GM10248 (cell line): ENCODE results near the gene KDM4C.

Source experiments
- CTCF ChIA-PET: fragments of 300-600 bp; sonication (Branson Sonifier 250); formaldehyde crosslinking; extraction: SDS; loops from one replicate; lab custom pipeline; 2021; ENCODE audit warnings: antibody characterized with exemption; lab: Yijun Ruan, JAX
- POLR2A ChIA-PET: fragments of 350-650 bp; sonication (Branson Sonifier 250); formaldehyde crosslinking; extraction: SDS; loops from one replicate; lab custom pipeline; 2020; ENCODE audit warnings: antibody characterized with exemption; lab: Yijun Ruan, JAX
- DNase-seq: peaks from one replicate; pipeline ENCODE4 v3.0.0; 2012; ENCODE audit errors: extremely low spot score
- CTCF ChIP-seq: IDR thresholded peaks from 2 replicates; pipeline ENCODE4 v1.5.1; 2012; ENCODE audit warnings: mild to moderate bottlenecking, low read depth; ENCODE audit errors: extremely low read depth, missing control alignments, control extremely low read depth

KDM4C gene

GRCh38 chr9:6715755-6716643 lies 41.8 kb upstream of the KDM4C start:
- peak; percentile 82 for DNase-seq
- POLR2A ChIA-PET, result interaction anchor here (0.5 to 2.2 kb wide), 9 partner anchors 24 to 304 kb away, joined by 3 to 12 read pairs (median 4); partner anchors contain the start of genes KDM4C and UHRF2

GRCh38 chr9:6716766-6717165 lies 41.0 kb upstream of the KDM4C start:
- DNase-seq, result no peak
- ChIA-PET CTCF (interaction anchor here (1.1 to 2.1 kb wide), 2 partner anchors 24 to 49 kb away, joined by 4 to 6 read pairs; no protein-coding TSS in a partner anchor), POLR2A (interaction anchor here (1.5 to 2.2 kb wide), 2 partner anchors 34 to 40 kb away, joined by 8 to 12 read pairs; partner anchors contain the start of gene KDM4C)
- no peak for TF ChIP-seq CTCF

More at GRCh38 chr9:6715755-6716643, 41.8 kb upstream of the KDM4C start:
- no peak for TF ChIP-seq CTCF
- CTCF ChIA-PET, result interaction anchor here (0.7 to 2.1 kb wide), 9 partner anchors 8 to 49 kb away, joined by 3 to 6 read pairs (median 3); no protein-coding TSS in a partner anchor

- no peak for DNase-seq
- ChIA-PET CTCF (interaction anchor here (0.8 to 1.1 kb wide), 2 partner anchors 8 to 14 kb away, joined by 3 to 4 read pairs; no protein-coding TSS in a partner anchor), POLR2A (no interaction called here)
- TF ChIP-seq CTCF, result no peak
Measured at GRCh38 chr9:6723881-6724420, 33.8 kb upstream of the KDM4C start.

GRCh38 chr9:6733257-6733656 lies 24.5 kb upstream of the KDM4C start:
- TF ChIP-seq CTCF, result no peak
- no peak for DNase-seq
- ChIA-PET CTCF (no interaction called here), POLR2A (interaction anchor here (0.6 kb wide), 1 partner anchor 17 kb away, joined by 3 read pairs; no protein-coding TSS in a partner anchor)

GRCh38 chr9:6733831-6734230 lies 23.9 kb upstream of the KDM4C start:
- no peak for DNase-seq
- ChIA-PET POLR2A (interaction anchor here (0.6 kb wide), 1 partner anchor 17 kb away, joined by 3 read pairs; no protein-coding TSS in a partner anchor), CTCF (interaction anchor here (0.7 kb wide), 1 partner anchor 13 kb away, joined by 3 read pairs; no protein-coding TSS in a partner anchor)
- no peak for TF ChIP-seq CTCF

GRCh38 chr9:6735422-6735821 lies 22.4 kb upstream of the KDM4C start:
- ChIA-PET CTCF (interaction anchor here (1.0 kb wide), 1 partner anchor 13 kb away, joined by 3 read pairs; no protein-coding TSS in a partner anchor), POLR2A (interaction anchor here (0.6 kb wide), 2 partner anchors 13 to 71 kb away, joined by 3 to 4 read pairs; no protein-coding TSS in a partner anchor)
- DNase-seq, result no peak
- TF ChIP-seq CTCF, result no peak
